MM.1S (cell line): ENCODE results near the gene LRCH1.

Source experiments
- EZH2 ChIP-seq: fragments of 300-600 bp; sonication (generic); optimal IDR thresholded peaks from 2 replicates; pipeline ENCODE3; 2017; ENCODE audit warnings: low read depth, mild to moderate bottlenecking, antibody characterized with exemption, low read length, mixed read lengths
- TF ChIP-seq, protein P1 (sequence below): fragments of 300-600 bp; sonication (generic); IDR thresholded peaks from 2 replicates; pipeline ENCODE4 v1.5.1; 2016; ENCODE audit warnings: antibody characterized with exemption, low read length, mixed read lengths

DNA sequence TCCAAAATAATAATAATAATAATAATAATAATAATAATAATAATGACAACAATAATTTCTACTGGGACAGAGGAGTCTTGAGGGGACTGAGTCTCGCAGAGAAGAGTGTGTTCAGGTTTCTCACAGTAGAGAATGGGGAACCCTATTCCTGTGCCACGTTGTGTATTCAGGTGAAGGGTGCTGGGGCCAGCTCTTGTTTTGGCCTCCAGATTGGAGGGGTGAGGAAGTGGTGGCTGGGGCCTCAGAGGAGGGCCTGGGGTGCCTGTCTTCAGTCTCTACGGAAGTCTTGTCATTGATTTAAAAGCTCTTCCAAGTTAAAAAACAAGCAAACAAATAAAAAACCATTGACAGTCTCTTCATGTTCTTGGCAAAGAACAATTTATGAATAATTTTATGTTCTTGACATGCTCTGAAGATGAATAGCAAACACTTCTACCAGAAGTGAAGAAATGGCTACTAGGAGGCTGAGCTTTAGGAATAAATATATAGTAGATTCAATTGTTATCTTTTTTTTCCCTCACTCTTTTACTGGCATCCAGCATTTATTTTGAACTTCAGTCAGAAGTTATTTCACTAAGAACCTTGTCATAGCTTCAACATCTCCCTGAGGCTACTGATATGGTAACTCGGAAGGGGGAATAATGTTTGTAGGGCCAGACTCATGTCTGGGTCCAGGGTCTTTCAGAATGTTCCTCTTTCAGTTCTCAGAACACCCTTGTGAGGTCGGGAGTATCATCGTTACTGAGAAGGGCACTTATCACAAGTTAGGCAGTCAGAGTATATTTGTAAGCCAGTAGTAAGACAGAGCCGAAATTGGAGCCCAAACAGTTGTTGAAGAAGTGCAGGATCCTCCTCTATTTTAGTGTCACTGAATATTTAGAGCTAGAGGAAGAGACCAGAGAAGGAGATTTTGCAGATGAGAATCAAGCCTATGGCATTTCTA lies 13.1 kb downstream of the LRCH1 start:
- TF ChIP-seq, protein P1, sequence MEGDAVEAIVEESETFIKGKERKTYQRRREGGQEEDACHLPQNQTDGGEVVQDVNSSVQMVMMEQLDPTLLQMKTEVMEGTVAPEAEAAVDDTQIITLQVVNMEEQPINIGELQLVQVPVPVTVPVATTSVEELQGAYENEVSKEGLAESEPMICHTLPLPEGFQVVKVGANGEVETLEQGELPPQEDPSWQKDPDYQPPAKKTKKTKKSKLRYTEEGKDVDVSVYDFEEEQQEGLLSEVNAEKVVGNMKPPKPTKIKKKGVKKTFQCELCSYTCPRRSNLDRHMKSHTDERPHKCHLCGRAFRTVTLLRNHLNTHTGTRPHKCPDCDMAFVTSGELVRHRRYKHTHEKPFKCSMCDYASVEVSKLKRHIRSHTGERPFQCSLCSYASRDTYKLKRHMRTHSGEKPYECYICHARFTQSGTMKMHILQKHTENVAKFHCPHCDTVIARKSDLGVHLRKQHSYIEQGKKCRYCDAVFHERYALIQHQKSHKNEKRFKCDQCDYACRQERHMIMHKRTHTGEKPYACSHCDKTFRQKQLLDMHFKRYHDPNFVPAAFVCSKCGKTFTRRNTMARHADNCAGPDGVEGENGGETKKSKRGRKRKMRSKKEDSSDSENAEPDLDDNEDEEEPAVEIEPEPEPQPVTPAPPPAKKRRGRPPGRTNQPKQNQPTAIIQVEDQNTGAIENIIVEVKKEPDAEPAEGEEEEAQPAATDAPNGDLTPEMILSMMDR: no peak
- TF ChIP-seq EZH2: no peak
